Hematopoietic multipotent progenitor cell treated with erythropoietin and hydrocortisone succinate and interleukin-3 and kit ligand, for 17 days (in vitro differentiated cells): Measurements from ENCODE around the gene RAE1.

Experiments
- DNase-seq: peaks from one replicate; pipeline ENCODE4 v3.0.0-alpha.2; 2015; ENCODE audit warnings: low spot score

Gene RAE1

DNA sequence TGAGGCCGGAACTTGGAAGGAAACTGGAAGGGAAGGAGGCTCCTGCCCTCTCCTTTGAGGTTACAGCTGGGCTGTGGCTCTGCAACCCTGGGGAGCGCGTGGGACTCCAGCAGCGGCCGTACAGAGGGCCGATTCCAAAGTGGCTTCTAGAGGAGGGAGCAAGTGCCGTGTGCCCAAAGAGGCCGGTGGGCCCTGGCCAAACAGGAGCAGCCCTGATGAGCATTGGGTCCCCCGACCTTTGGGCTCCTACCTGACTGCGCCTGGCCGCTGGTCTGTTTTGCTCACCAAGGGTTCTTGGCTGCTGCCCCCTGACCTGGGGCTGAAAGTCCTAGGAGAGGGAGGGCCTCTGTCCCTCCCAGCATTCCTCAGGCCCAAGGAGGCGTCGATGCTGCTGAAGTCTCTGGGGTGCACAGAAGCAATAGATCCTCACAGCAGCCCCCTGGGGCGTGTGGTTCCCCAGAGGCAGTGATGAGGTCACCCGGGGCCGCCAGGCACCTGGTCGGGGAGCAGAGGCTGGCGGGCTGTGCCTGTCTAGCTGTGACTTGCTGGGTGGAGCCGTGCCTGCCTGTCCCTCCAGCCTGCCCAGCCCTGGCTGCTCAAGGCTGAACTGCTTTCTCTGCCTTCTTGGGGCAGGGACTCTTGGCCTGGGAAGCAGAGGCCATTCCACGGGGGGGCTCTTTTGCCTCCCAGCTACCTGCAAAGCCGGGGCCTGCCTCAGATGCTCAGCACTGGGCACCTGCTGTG, 49.9 kb downstream of the RAE1 start:
- DNase-seq = peak; percentile 41

DNA sequence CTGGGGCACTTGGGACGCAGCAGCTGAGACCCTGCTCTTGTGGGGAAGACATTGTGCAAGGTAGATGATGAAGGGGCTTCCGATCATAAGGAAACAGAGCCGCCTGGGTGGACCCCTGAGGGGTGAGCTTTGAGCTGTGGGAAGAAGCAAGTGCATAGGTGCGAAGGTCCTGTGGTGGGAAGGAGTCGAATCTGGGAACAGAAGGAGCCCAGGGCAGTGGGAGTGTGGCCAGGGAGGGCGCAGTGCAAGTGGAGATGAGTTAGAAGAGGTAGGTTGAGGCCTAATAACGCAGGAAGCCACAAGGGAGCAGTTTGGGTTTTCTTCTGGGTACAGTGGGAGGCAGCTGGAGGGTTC, 50.5 kb downstream of the RAE1 start:
- no peak for DNase-seq

DNA sequence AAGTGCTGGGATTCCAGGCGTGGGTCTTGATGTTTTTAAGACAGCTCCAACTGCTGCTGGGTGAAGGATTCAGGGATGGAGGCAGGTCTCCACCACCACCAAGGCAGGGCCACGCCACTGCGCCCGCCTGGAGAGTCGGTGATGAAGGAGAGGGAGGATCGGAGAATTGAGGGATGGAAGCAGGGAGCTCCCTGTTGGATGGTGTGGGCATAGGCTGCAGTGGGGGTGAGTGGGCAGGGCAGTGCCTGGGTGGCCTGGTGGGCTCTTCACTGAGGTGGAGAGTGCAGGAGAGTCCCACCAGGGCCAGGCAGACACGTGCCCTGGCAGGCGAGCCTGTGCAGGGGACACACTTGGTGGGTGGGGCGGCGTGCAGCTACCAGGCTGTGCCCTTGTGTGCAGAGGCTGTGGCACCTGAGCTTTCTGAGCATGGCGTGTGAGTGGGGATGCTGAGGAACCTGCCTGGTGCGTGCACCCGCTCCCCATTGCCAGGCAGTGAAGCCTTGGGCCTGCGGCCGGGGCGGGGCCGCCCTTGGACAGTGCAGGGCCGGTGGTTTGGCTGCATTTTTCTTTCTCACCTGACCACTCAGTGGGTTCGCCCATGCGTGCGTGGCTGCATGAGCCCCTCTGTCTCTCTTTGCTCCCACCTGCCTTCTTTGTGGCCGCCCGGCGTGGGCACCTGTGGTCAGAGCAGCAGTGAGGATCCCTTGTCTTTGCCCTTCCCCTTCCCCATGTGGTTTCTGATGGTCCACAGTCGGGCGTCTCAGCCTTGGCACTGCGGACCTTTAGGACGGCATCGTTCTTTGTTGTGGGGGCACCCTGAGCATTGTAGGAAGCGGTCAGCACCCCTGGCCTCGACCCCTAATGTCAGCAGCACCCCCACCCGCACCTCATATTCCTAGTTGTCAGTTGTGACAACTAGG, 51.4 kb downstream of the RAE1 start:
- DNase-seq = no peak

DNA sequence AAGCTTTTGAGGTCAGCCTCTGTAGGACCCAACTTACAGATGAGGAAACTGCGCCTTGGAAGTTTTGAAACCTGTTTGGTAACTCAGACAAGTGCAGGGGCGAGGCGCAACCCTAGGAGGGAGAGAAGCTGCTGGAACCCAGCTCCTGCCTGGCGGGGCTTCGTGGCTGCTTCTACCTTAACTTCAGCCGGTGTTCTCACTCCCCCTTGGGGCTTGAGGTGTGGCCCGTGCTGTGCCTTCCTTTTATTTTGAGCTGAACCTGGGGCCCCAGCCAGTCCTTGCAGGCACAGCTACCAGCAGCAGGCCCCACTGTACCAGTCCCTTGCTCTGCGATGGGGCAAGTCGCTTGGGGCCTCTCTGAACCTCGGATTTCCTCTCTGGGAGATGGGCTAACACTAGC, 52.2 kb downstream of the RAE1 start:
- DNase-seq = peak; percentile 13

DNA sequence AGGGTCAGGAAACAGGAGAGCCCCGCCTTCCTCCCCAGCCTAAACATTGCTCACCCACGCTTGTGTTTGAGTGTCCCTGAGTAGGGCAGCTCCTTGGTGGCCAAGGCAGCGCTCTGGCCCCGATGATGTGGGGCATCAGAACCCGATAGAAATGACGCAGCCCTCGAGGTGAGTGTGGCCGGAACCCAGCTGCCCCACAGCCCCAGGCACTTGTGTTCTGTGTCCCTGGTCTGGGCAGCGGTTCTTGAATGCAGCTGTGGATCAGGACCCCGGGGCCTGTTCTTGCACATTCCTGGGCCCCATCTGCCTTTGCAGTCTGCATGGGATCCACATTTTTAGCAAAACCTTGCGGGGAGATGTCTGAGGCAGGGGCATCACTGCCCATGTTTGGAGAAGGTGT, 53.0 kb downstream of the RAE1 start:
- DNase-seq = no peak

DNA sequence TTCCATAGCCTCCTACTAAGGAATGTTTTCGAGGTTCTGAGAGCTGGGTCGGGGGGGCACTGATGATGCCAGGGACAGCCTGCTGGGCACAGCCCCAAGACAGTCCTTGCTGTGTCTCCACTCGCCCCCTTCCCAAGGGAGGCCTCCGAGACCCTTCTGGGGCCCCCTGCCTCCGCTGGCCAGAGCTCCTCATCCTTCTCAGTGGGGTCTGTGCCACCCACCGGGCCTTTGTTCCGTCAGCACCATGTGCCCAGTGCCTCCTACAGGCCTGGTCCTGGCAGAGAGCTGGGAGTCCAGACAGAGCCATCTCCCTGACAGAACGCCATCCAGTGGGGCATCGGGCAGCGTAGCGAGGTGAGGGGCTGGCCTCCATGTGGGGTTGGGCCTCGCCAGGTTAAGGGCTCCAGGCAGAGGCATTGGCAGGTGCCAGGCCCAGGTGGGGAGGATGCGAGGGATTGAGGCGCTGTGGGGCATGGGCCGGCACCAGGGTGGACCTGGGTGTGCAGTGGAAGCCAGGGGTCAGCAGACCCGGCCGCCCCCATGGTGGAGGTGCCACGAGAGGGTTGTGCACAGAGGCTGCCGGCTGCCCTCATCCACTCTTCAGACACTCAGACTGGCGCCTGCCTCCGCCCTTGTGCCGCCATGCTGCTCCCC, 53.5 kb downstream of the RAE1 start:
- no peak for DNase-seq

DNA sequence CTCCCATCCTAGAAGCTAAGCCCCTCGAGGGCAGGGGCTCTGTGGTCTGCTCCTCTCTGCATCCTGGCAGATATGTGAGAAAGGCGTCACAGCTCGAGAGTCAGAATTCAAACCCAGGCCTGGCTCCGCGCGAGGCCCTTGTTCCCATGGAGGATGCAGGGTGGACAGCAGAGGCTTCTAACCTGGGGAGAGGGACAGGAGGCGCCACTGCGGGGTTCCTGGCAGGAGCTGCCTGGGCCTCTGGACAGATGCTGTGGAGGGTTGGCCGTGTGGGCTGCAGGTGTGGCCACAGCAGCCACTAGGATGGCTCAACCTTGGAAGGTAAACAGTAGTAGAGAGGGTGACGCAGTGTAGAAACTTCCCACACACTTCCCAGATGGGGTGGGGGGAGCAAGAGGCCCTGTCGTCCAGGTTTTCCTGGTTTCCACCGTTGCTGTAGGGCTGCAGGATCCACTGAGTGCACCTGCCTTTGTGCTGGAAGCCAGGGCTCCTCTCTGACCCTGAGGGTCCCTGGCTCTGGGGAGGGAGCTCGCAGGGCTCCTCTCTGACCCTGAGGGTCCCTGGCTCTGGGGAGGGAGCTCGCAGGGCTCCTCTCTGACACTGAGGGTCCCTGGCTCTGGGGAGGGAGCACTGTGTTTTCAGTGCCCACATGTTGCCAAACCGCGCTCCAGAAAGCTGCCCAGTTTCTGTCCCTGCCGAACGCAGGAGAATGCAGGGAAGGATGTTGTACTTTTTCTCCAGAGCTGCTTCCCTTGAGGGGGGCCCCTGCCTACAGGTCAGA, 54.4 kb downstream of the RAE1 start:
- DNase-seq = no peak

DNA sequence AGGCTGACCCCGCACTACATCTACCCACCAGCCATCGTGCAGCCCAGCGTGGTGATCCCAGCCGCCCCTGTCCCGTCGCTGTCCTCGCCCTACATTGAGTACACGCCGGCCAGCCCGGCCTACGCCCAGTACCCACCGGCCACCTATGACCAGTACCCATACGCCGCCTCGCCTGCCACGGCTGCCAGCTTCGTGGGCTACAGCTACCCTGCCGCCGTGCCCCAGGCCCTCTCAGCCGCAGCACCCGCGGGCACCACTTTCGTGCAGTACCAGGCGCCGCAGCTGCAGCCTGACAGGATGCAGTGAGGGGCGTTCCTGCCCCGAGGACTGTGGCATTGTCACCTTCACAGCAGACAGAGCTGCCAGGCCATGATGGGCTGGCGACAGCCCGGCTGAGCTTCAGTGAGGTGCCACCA, 56.5 kb downstream of the RAE1 start:
- peak; percentile 25 for DNase-seq

DNA sequence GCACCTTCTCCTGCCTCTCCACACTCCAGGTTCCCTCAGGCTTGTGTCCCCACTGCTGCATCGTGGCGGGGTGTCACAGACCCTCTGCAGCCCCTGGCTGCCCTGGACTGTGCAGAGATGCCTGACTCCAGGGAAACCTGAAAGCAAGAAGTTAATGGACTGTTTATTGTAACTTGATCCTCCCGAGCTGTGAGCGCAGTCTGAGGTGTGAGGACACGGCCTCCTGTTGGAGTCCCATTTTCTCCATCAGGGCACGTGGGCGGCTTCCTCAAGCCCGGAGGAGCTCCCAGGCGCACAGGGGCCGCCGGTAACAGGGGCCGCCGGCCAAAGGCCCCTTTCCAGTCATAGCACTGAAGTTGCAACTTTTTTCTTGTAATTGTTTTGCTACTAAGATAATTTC, 57.1 kb downstream of the RAE1 start:
- peak; percentile 29 for DNase-seq

DNA sequence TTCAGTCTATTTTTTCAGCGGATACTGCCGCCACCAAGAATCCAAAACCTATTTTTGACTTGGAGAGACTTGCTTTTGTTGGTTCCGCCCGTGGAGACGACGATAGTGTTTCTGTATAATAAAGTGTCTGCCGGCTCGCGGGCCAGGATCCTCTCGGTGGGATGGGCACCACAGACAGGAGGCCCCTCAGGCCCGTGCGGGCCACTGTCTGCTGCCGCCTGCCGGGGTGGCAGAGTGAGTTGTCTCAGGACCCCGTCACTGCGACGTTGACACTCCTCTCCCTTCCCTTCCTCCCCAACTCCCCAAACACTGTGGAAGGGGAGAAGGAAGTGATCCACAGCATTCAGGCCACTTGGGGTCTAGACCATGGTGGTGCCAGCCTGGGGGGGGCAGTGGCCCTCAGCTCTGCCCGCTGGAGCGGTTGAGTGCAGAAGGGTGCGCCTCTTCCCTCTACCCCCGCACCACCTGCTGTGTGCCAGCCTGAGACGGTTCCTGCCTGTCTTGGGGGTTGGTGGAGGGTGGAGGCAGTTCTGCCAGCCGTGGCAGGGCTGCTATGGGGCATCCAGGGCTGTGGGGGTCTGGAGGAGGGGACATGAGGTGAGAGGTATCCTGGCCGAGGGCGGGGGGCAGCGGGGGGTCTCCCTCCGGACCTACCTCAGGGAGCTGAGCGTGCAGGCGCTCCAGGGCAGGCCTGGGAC, 57.6 kb downstream of the RAE1 start:
- peak; percentile 52 for DNase-seq

DNA sequence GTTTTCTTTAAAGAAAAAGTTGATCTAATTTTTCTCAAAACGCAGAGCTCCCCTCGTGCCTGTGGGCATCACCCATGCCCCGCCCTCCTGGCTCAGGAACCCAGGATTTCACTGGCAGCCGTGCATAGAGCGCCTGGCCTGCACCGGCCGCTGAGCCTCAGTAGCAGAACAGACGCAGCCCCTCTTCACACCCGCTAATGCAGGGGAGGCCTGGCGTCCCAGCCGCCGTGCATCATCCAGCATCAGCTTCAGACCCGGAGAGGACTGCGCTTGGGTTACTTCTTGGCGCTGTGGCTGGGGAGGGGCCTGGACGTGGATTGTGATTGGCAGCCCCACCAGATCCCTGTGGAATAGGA, 58.2 kb downstream of the RAE1 start:
- DNase-seq = peak; percentile 76

DNA sequence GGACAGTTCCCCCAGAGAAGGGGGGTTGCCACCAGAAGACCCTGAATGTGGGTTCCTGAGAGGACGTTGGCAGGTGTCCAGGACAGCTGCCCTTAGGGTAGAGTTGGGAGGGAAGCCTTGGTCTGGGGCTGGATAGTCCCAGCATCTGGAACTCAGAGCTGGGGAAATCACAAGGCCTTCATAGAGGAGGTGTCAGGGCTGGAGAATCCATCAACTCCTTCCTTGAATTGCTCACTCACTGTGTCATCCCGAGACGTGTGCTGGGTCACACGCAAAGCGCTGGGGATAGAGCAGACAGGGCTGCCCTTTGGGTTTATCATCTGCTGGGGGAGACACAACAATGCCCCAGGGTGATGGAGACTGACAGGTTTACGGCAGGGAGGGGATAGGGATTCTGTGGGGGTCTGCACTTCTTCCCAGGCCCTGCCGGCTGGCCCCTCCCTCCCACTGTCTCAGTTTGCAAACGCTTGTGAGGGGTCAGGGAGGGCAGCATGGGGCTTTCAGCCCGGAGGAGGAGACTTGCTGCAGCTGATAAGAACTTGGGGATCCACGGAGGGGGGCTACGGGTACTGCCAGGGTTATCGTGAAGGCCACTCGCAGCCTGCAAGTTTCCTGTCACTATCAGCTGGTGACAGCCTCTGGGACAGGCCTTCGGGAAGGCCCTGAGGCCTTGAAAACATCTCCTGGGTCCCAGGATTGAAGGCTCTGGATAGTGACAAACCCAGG, 58.8 kb downstream of the RAE1 start:
- DNase-seq = peak; percentile 95

DNA sequence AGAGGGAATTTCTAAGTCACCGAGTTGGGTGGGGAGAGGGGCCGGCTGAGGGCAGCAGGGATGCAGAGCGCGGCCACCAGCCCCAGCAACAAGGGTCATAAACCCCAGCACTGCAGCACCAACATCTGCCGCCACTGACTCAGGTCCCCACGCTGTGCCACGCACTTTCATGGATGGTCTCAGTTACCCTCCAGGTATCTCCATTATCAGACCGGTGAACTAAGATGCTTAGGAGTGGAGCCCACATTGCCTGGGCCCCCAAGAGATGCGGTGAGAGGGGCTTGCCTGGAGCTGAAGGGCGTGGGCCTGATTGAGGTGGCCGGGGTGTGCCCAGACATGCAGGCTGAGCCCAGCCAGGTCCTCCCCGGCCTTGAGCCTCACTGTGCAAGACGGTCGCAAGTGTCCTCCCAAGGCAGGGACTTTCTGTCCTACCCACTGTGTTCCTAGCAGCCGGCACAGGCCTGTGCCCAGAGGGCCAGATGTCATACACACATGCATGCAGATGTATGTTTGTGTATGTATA, 59.4 kb downstream of the RAE1 start:
- DNase-seq = peak; percentile 84

DNA sequence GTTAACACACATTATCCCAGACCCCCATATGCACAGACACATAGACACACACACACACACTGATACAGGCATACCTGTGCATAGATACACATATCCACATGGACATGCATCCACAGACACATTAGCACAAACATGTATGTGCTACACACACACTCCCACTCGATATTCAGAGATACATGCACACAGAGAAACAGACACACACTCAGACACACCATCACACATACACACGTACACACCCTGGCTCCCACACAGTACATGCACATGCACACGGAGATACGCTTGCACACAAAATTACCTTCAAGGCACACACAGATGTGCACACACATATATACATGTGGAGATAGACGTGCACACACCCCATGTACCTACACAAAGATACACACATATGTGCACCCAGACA, 59.9 kb downstream of the RAE1 start:
- no peak for DNase-seq

DNA sequence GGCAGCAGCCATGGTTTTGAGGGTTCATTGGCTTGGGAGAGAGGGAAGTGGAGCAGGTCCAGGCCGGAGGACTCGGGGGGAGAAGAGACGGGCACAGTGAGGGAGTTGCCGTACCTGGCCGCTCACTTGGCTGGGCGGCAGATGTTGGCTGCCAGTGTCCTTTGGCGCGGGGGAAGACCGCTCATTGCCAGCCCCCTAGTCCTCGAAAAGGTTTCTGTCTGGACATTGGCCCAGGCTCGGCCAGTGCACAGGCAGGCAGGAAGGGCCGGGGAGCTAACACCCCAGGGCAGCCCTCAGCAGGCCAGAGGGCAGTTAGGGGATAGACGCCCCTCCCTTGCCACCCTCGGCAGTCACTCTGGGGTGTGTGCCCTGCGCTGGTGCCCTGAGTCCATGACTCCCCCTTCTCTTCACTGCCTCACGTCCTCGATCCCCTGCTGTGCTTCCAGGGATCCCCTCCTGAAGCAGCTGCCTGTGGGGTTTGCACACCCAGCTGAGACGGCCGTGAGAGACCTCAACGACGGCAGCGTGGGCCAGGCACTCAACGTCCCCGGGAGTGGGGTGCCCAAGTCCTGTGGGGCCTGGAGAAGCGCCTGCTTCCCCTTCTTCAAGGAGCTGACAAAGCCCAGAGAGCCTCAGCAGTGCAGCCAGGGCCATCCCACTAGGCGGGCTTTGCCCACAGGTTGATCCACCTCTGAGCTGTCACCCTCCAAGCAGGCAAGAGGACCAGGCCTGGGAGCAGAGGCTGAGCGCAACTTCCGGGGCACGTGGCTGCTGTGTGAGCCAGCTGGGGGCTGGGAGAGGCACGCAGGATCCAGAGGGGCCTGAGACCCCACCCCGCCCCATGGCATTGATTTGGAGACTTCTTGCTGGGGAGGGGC, 60.6 kb downstream of the RAE1 start:
- DNase-seq = peak; percentile 39

DNA sequence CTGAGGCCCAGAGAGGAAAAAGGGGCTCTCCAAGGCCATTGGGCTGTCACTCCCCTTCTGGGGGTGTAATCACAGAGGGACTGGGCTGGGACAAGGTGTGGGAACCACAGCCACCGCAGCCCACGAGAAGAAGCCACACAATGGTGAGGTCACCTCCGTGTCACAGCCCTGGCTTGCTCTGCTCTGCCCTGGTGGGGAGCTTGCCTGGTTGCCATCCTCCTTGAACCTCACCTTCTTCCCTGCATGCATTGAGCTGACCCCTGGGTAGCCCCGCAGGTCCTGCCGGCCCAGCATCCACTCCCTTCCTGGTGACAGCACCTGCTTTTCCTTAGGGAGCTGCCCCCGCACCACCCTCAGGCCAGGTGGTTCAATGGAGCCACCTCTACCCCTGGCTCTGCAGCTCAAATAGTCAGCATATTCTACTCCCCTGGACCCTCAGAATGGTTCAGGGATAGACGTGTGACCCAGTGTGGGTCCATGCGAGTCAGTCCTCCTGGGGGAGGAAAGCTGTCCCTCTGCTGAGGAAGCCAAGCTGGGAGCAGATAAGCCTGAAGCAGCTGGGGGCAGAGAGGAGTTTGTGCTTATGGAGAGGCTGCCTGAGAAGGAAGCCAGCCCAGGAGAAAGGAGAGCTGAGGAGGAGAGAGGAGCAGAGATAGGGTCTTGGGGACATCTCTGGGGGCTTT, 61.4 kb downstream of the RAE1 start:
- peak; percentile 72 for DNase-seq

DNA sequence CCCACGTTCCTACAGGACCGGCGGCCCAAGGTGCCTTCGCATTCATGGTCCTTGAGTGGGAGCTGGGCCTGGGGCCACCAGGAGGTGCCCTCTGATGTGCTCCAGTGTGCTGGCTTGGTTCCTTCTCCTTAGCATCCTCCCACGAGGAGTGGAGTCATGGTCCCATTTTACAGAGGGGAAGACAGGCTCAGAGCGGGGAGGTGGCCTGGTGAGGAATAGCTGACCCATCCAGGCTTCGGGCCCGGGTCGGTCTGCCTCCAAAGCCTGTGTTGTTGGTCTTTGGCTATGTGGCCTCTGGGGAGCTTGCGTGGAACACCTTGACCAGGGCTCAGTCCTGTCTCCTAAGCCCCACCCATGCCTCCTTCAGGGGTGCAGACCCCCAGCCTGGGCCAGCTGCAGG, 62.9 kb downstream of the RAE1 start:
- DNase-seq = peak; percentile 51

DNA sequence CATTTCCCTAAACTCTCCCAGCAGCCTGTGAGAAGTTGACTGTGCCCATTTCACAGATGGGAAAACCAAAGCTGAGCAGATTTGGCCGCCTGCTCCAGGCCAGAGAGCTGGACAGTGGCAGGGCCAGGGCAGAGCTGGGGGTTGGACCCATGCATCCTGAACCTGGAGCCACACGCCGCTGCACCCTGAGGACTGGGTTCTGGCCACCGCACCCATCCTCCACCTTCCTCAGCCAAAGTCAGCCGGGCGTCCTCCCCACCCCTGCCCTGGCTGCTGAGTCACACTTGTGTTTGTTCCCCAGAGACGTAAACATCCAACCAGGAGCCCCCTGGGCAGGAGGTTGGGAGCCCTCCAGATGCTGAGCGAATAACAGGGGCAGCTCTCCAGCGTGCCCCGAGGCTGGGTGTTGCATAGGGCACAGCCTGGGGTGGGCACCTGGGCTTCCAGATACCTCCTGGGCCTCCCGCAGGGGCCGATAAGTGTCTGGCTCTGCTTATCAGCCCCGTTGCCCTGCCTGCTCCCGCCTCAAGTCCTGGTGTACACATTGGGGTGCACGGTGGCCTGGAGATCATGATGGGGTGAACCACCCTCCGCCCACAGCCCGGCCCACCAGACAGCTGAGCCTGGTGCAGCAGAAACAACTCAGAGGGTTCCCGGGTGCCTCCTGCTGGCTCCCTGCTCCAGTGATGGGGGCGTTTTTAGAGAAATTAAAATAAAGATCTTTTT, 64.0 kb downstream of the RAE1 start:
- DNase-seq = peak; percentile 97
